ENCODE results near the gene NDUFB3. TPM values are rescaled to one million over a fixed set of nuclear protein-coding genes. Genes with fewer than 3 reads are reported as not detected.

Gene NDUFB3
- total RNA-seq, 3 donors from 2014 or later: 100 to 145 (median 134) TPM

- no peaks in the 10 kb centered on the region for H3K9me3 ChIP-seq
- ATAC-seq (no peak), DNase-seq (no peak)
- intact Hi-C loops (cut with DNase I, micrococcal nuclease): no loop called here
- H3K4me1 ChIP-seq (ENCODE audit: low read depth): no peaks in the 10 kb centered on the region
- no peaks in the 10 kb centered on the region for H3K36me3 ChIP-seq (ENCODE audit: low read depth)
- H3K4me3 ChIP-seq: no peak overlapping the region
- no peak for TF ChIP-seq CTCF (IDR thresholded peaks at IDR 0.05)
Measured at GRCh38 chr2:201046881-201047280, 24.9 kb upstream of the NDUFB3 start.

DNA sequence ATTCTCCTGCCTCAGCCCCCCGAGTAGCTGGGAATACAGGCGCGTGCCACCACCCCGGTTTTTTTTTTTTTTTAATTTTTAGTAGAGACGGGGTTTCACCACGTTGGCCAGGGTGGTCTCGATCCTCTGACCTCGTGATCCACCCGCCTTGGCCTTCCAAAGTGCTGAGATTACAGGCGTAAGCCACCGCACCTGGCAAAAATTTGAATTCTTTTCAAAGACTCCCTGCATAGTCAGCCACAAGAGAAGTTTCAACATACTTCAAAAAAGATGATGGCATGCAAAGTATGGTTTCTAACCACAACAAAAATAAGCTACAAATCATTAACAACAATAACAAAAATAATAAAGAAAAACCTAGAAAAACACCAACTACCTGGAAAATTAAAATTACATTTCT lies 22.3 kb upstream of the NDUFB3 start:
- ATAC-seq (no peak), DNase-seq (no peak)
- H3K4me1 ChIP-seq (ENCODE audit: low read depth): no peaks in the 10 kb centered on the region
- H3K4me3 ChIP-seq: no peak overlapping the region
- intact Hi-C loops (cut with DNase I, micrococcal nuclease): no loop called here
- H3K9me3 ChIP-seq: no peaks in the 10 kb centered on the region
- H3K36me3 ChIP-seq (ENCODE audit: low read depth): no peaks in the 10 kb centered on the region
- no peak for TF ChIP-seq CTCF (IDR thresholded peaks at IDR 0.05)

GRCh38 chr2:201057087-201057521 lies 14.7 kb upstream of the NDUFB3 start:
- peak; percentile 87 for ATAC-seq
- TF ChIP-seq CTCF (IDR thresholded peaks at IDR 0.05): no peak
- H3K9me3 ChIP-seq: no peaks in the 10 kb centered on the region
- H3K4me1 ChIP-seq (ENCODE audit: low read depth): peaks cover 17% of the 10 kb centered on the region
- DNase-seq: peak in 1 of 3 donors; percentile 65
- intact Hi-C loops (cut with DNase I, micrococcal nuclease): no loop called here
- H3K36me3 ChIP-seq (ENCODE audit: low read depth): no peaks in the 10 kb centered on the region
- H3K4me3 ChIP-seq: no peak overlapping the region

GRCh38 chr2:201057715-201058248 lies 14.0 kb upstream of the NDUFB3 start:
- DNase-seq (no peak), ATAC-seq (peak; percentile 16)
- Histone ChIP-seq H3K36me3 (ENCODE audit: low read depth) (no peaks in the 10 kb centered on the region), H3K4me3 (no peak overlapping the region), H3K4me1 (ENCODE audit: low read depth) (peaks cover 17% of the 10 kb centered on the region), H3K9me3 (no peaks in the 10 kb centered on the region)
- intact Hi-C loops (cut with DNase I, micrococcal nuclease): no loop called here
- no peak for TF ChIP-seq CTCF (IDR thresholded peaks at IDR 0.05)

DNA sequence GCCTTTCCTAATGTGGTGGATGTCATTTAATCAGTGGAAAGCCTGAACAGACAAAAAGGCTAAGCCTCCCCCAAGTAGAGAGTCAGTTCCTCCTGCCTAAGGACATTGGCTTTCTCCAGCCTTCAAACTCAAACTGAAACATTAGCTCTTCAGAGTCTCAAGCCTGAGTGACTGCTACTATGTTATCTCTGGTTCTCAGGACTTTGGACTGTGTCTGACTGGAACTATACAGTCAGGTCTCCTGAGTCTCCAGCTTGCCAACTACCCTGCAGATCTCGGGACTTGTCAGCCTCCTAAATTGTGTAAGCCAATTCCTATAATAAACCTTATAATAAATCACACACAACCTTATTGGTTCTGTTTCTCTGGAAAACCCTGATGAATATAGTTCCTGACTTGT lies 12.9 kb upstream of the NDUFB3 start:
- peak in 1 of 3 donors; percentile 30 for DNase-seq
- H3K36me3 ChIP-seq (ENCODE audit: low read depth): no peaks in the 10 kb centered on the region
- H3K4me1 ChIP-seq (ENCODE audit: low read depth): peaks cover 17% of the 10 kb centered on the region
- ATAC-seq: peak; percentile 92
- TF ChIP-seq CTCF (IDR thresholded peaks at IDR 0.05): no peak
- no peak overlapping the region for H3K4me3 ChIP-seq
- H3K9me3 ChIP-seq: no peaks in the 10 kb centered on the region
- intact Hi-C loops (cut with DNase I, micrococcal nuclease): no loop called here
